ENCODE results near the gene FHL3. TPM values are rescaled to one million over a fixed set of nuclear protein-coding genes. Genes with fewer than 3 reads are reported as not detected.

Gene FHL3
- total RNA-seq, 1 experiment from 2014 or later = 36.0 TPM

DNA sequence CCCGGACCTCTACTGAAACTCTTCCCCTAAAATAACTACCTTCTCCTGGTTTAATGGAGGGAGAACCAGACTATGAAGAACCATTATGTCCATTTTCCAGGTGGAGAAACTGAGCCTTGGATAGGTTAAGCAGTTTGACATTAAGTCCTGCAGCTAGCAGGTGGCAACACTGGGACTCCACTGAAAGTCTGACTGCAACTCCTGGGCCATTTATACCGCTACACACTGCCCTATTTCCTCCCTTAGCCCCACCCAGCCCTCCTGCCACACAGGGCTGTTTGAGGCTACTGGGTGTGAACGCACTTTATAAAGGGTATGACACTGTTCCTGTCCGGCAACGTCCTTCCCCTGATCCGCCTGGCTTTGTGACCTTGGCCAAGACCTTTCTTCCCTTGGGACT lies 58.0 kb downstream of the FHL3 start:
- no peak for DNase-seq (ENCODE audit: low read depth)

Small RNA genes within 50 kb of the gene (small RNA-seq; reads per million reads assigned to genes)
- gene RF00017 = not detected
- gene RNU6-510P = not detected

Other genes starting within 250 kb of the FHL3 start
- gene EPHA10, start 240.4 kb downstream of the FHL3 start, total RNA-seq (2014; rRNA removed; shearing (Covaris generic)) = 0.06 TPM in 1 of 2 replicates, not detected in the other
- gene MANEAL, start 211.7 kb downstream of the FHL3 start, total RNA-seq (2014; rRNA removed; shearing (Covaris generic)) = 18.6 and 21.6 TPM in 2 replicates
- 70.7 and 79.1 TPM in 2 replicates for gene C1orf122, start 197.7 kb downstream of the FHL3 start, total RNA-seq (2014; rRNA removed; shearing (Covaris generic))
- 65.5 and 67.4 TPM in 2 replicates for gene YRDC, start 197.3 kb downstream of the FHL3 start, total RNA-seq (2014; rRNA removed; shearing (Covaris generic))
- 2.4 and 3.1 TPM in 2 replicates for gene MTF1, start 145.9 kb downstream of the FHL3 start, total RNA-seq (2014; rRNA removed; shearing (Covaris generic))
- 18.1 and 21.8 TPM in 2 replicates for gene INPP5B, start 58.5 kb downstream of the FHL3 start, total RNA-seq (2014; rRNA removed; shearing (Covaris generic))
- 139 and 142 TPM in 2 replicates for gene SF3A3, start 15.5 kb downstream of the FHL3 start, total RNA-seq (2014; rRNA removed; shearing (Covaris generic))
- 105 and 115 TPM in 2 replicates for gene UTP11, start 7.2 kb upstream of the FHL3 start, total RNA-seq (2014; rRNA removed; shearing (Covaris generic))
- not detected in 2 replicates for gene POU3F1, start 41.3 kb upstream of the FHL3 start, total RNA-seq (2014; rRNA removed; shearing (Covaris generic))